ENCODE results near the gene TFAM. TPM values are rescaled to one million over a fixed set of nuclear protein-coding genes. Genes with fewer than 3 reads are reported as not detected.

The TFAM gene
- polyA plus RNA-seq, 1 donor (not counting 4 experiments of a cell fraction or from before 2014, with no cell fraction given) = 25.1 TPM

DNA sequence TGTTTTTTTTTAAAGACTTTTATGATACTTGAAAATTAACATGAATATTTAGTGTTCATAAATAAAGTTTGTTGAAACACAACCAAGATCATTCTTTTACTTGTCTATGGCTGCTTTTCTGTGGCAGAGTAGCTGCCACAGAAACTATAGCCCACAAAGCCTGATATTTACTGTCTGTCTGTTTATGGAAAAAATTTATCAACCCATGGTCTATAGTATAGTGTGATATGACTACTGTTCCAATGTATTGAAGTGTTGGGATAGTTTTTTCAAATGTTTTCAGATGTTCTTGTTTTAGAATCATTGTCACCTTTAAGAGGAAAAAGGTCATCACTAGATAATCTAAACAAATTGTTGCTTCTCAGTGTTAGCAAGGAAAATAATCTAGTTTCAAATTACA, 10.8 kb downstream of the TFAM start:
- no peak for TF ChIP-seq EZH2 (IDR thresholded peaks at IDR 0.05; ENCODE audit: low read length)
- TF ChIP-seq, protein P1, sequence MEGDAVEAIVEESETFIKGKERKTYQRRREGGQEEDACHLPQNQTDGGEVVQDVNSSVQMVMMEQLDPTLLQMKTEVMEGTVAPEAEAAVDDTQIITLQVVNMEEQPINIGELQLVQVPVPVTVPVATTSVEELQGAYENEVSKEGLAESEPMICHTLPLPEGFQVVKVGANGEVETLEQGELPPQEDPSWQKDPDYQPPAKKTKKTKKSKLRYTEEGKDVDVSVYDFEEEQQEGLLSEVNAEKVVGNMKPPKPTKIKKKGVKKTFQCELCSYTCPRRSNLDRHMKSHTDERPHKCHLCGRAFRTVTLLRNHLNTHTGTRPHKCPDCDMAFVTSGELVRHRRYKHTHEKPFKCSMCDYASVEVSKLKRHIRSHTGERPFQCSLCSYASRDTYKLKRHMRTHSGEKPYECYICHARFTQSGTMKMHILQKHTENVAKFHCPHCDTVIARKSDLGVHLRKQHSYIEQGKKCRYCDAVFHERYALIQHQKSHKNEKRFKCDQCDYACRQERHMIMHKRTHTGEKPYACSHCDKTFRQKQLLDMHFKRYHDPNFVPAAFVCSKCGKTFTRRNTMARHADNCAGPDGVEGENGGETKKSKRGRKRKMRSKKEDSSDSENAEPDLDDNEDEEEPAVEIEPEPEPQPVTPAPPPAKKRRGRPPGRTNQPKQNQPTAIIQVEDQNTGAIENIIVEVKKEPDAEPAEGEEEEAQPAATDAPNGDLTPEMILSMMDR (optimal IDR thresholded peaks at IDR 0.05 in 1 of 3, IDR thresholded peaks at IDR 0.05 in 1 of 3, conservative IDR thresholded peaks at IDR 0.05 in 1 of 3; ENCODE audit: extremely low read depth in 1 of 3, insufficient read depth in 2 of 3, low read length in 3 of 3) = no peak
- dilution Hi-C loops (cut with MboI; ENCODE audit: extremely low pct_ligation_motif_present, low sequenced_read_pairs) = no loop called here
- Histone ChIP-seq H2AFZ (ENCODE audit: control insufficient read depth, low read length) (no peak overlapping the region), H4K20me1 (ENCODE audit: control insufficient read depth, extremely low read depth, insufficient read depth, low read length) (no peaks in the 10 kb centered on the region), H3K79me2 (ENCODE audit: control insufficient read depth, insufficient read depth, low read length) (peaks cover 7% of the 10 kb centered on the region), H3K9me1 (ENCODE audit: control insufficient read depth, extremely low read depth, insufficient read depth, low read length) (no peaks in the 10 kb centered on the region), H3K4me2 (ENCODE audit: control insufficient read depth, extremely low read depth, insufficient read depth, low read depth, low read length) (no peak overlapping the region), H3K27me3 (ENCODE audit: control insufficient read depth, extremely low read depth, insufficient read depth, low read length) (no peaks in the 10 kb centered on the region), H3K9me3 (ENCODE audit: control insufficient read depth, low read depth, low read length) (no peaks in the 10 kb centered on the region), H3K27ac (ENCODE audit: control insufficient read depth, insufficient read depth, low read length) (no peak overlapping the region), H3K9ac (ENCODE audit: control insufficient read depth, extremely low read depth, insufficient read depth, low read length) (no peak overlapping the region), H3K4me3 (ENCODE audit: control insufficient read depth in 2 of 3, extremely low read depth in 1 of 3, insufficient read depth in 2 of 3, low read depth in 1 of 3, low read length in 3 of 3) (no peak overlapping the region), H3K4me1 (ENCODE audit: control insufficient read depth, extremely low read depth, insufficient read depth, low read length) (no peaks in the 10 kb centered on the region), H3K36me3 (ENCODE audit: control insufficient read depth in 2 of 2, extremely low read depth in 1 of 2, insufficient read depth in 2 of 2, low read length in 2 of 2) (peaks cover 1 to 17% of the 10 kb centered on the region in 2 experiments)
- DNase-seq (ENCODE audit: low read depth, low spot score) (no peak), FAIRE-seq (no peak)

DNA sequence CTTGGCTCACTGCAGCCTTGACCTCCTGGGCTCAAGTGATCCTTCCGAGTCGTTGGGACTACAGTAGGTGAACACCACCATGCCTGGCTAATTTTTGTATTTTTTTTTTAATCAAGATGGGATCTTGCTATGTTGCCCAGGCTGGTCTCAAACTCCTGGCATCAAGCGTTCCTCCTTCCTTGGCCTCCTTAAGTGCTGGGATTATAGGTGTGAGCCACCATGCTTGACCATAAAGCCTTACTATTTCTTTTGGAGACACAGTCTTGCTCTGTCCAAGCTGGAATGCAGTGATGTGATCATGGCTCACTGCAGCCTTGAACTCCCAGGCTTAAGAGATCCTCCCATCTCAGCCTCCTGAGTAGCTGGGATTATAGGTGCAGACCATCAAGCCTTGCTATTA, 12.6 kb downstream of the TFAM start:
- Histone ChIP-seq H2AFZ (ENCODE audit: control insufficient read depth, low read length) (no peak overlapping the region), H3K27ac (ENCODE audit: control insufficient read depth, insufficient read depth, low read length) (no peak overlapping the region), H3K4me3 (ENCODE audit: control insufficient read depth in 2 of 3, extremely low read depth in 1 of 3, insufficient read depth in 2 of 3, low read depth in 1 of 3, low read length in 3 of 3) (no peak overlapping the region), H3K27me3 (ENCODE audit: control insufficient read depth, extremely low read depth, insufficient read depth, low read length) (no peaks in the 10 kb centered on the region), H3K9ac (ENCODE audit: control insufficient read depth, extremely low read depth, insufficient read depth, low read length) (no peak overlapping the region), H3K9me1 (ENCODE audit: control insufficient read depth, extremely low read depth, insufficient read depth, low read length) (no peaks in the 10 kb centered on the region), H3K36me3 (ENCODE audit: control insufficient read depth in 2 of 2, extremely low read depth in 1 of 2, insufficient read depth in 2 of 2, low read length in 2 of 2) (peaks cover 1 to 13% of the 10 kb centered on the region in 2 experiments), H3K79me2 (ENCODE audit: control insufficient read depth, insufficient read depth, low read length) (no peaks in the 10 kb centered on the region), H3K4me1 (ENCODE audit: control insufficient read depth, extremely low read depth, insufficient read depth, low read length) (no peaks in the 10 kb centered on the region), H3K9me3 (ENCODE audit: control insufficient read depth, low read depth, low read length) (no peaks in the 10 kb centered on the region), H4K20me1 (ENCODE audit: control insufficient read depth, extremely low read depth, insufficient read depth, low read length) (no peaks in the 10 kb centered on the region), H3K4me2 (ENCODE audit: control insufficient read depth, extremely low read depth, insufficient read depth, low read depth, low read length) (no peak overlapping the region)
- DNase-seq (ENCODE audit: low read depth, low spot score) (no peak), FAIRE-seq (no peak)
- dilution Hi-C loops (cut with MboI; ENCODE audit: extremely low pct_ligation_motif_present, low sequenced_read_pairs) = no loop called here
- no peak for TF ChIP-seq EZH2 (IDR thresholded peaks at IDR 0.05; ENCODE audit: low read length)
- TF ChIP-seq, protein P1 (optimal IDR thresholded peaks at IDR 0.05 in 1 of 3, IDR thresholded peaks at IDR 0.05 in 1 of 3, conservative IDR thresholded peaks at IDR 0.05 in 1 of 3; ENCODE audit: extremely low read depth in 1 of 3, insufficient read depth in 2 of 3, low read length in 3 of 3) = no peak

Measured in keratinocyte (primary cell).